OCI-LY7 (cell line): ENCODE results near the gene RBP7. TPM values are rescaled to one million over a fixed set of nuclear protein-coding genes. Genes with fewer than 3 reads are reported as not detected.

Experiments used
- Bru-seq: library from RNA; stranded (reverse); fragments of 400-500 nt; gene quantifications from one replicate; lab custom pipeline; 2021; lab: Mats Ljungman, UMichigan
- BruChase-seq, 2 experiments: library from RNA; stranded (reverse); fragments of 400-500 nt; gene quantifications; one replicate each; lab custom pipeline; 2021; lab: Mats Ljungman, UMichigan
- BruUV-seq: library from RNA; stranded (reverse); fragments of 400-500 nt; replicated peaks from 2 replicates; lab custom pipeline; 2021; lab: Mats Ljungman, UMichigan
- CTCF ChIA-PET: fragments of 300-600 bp; sonication (Branson Sonifier 250); formaldehyde crosslinking; loops from one replicate; lab custom pipeline; 2022; ENCODE audit warnings: antibody characterized with exemption; ENCODE audit not compliant: unreplicated experiment; lab: Charles Lee
- POLR2A ChIA-PET: fragments of 300-600 bp; sonication (Branson Sonifier 250); formaldehyde crosslinking; loops from one replicate; lab custom pipeline; 2022; ENCODE audit warnings: antibody characterized with exemption; lab: Charles Lee
- DNase-seq: peaks from one replicate; pipeline ENCODE4 v3.0.0-alpha.2; 2015; ENCODE audit warnings: low spot score
- H2AFZ ChIP-seq: fragments of 200-600 bp; sonication (generic), shearing (Covaris generic); 2 replicates; pipeline ENCODE4 v1.6.1; 2014; ENCODE audit warnings: mild to moderate bottlenecking, antibody characterized with exemption, low read length, moderate library complexity
- H3K27ac ChIP-seq: fragments of 200-600 bp; sonication (generic); 2 replicates; pipeline ENCODE4 v1.5.1; 2014; ENCODE audit warnings: mixed run types, low read depth, mild to moderate bottlenecking, moderate library complexity, low read length, inconsistent platforms; ENCODE audit not compliant: poor library complexity, severe bottlenecking
- H3K36me3 ChIP-seq: fragments of 200-600 bp; sonication (generic); 2 replicates; pipeline ENCODE4 v1.6.1; 2014; ENCODE audit warnings: mild to moderate bottlenecking, antibody characterized with exemption, low read length, moderate library complexity, mixed read lengths; ENCODE audit not compliant: insufficient read depth
- H3K4me1 ChIP-seq: fragments of 200-600 bp; sonication (generic); 2 replicates; pipeline ENCODE4 v1.5.1; 2014; ENCODE audit warnings: mild to moderate bottlenecking, low read length; ENCODE audit not compliant: insufficient read depth, poor library complexity, severe bottlenecking
- H3K4me2 ChIP-seq: fragments of 200-600 bp; sonication (generic); 2 replicates; pipeline ENCODE4 v1.6.1; 2014; ENCODE audit warnings: mild to moderate bottlenecking, low read length
- H3K4me3 ChIP-seq: fragments of 200-600 bp; sonication (generic); 2 replicates; pipeline ENCODE4 v1.5.1; 2014; ENCODE audit warnings: mild to moderate bottlenecking, low read depth, low read length; ENCODE audit not compliant: poor library complexity, severe bottlenecking
- H3K79me2 ChIP-seq: fragments of 200-600 bp; sonication (generic); 2 replicates; pipeline ENCODE4 v1.6.1; 2016; ENCODE audit warnings: low read depth, mild to moderate bottlenecking, low read length, moderate library complexity, mixed read lengths; ENCODE audit not compliant: insufficient read depth
- H3K9me2 ChIP-seq: fragments of 200-600 bp; sonication (generic); 2 replicates; pipeline ENCODE4 v1.6.1; 2016; ENCODE audit warnings: mild to moderate bottlenecking, low read length, mixed read lengths; ENCODE audit not compliant: insufficient read depth
- H3K9me3 ChIP-seq: fragments of 200-600 bp; sonication (generic); 2 replicates; pipeline ENCODE4 v1.6.1; 2014; ENCODE audit warnings: mild to moderate bottlenecking, mixed run types, low read length, mixed read lengths
- H4K20me1 ChIP-seq: fragments of 200-600 bp; sonication (generic); 2 replicates; pipeline ENCODE4 v1.6.1; 2014; ENCODE audit warnings: mild to moderate bottlenecking, antibody characterized with exemption, low read length, moderate library complexity, mixed read lengths; ENCODE audit not compliant: insufficient read depth
- EZH2phosphoT487 ChIP-seq: fragments of 200-600 bp; sonication (generic); IDR thresholded peaks from 2 replicates; pipeline ENCODE4 v1.6.1; 2018; ENCODE audit warnings: low read depth, borderline replicate concordance, mild to moderate bottlenecking, mixed run types, antibody characterized with exemption, low read length, moderate library complexity, mixed read lengths
- intact Hi-C: fragments of 100-400 bp; cut with micrococcal nuclease; formaldehyde crosslinking; loops from one replicate; pipeline ENCODE4 v1.10.0; 2022; ENCODE audit not compliant: unreplicated experiment
- long read RNA-seq: library from polyadenylated mRNA; stranded (forward); transcript quantifications from one replicate; pipeline ENCODE4 v2.0.0, GENCODE V29; 2022
- total RNA-seq, 2 experiments: library from RNA; depleted of rRNA in 1 of 2; stranded (reverse); fragments of >200 nt in 1 of 2; shearing (Covaris generic) in 1 of 2; gene quantifications; 2 replicates each; pipeline ENCODE4 v1.2.3, GENCODE V29; 2014 to 2022
- TF ChIP-seq, protein P1 (sequence below): fragments of 200-600 bp; sonication (generic); conservative IDR thresholded peaks from 2 replicates; pipeline ENCODE4 v1.5.1; 2014; ENCODE audit warnings: mild to moderate bottlenecking, antibody characterized with exemption, low read length, moderate library complexity, mixed read lengths

The RBP7 gene
- not detected in 2 replicates for total RNA-seq (2014; rRNA removed; shearing (Covaris generic))
- not detected in 2 replicates for total RNA-seq (2022)
- not detected for Bru-seq, nascent RNA
- BruChase-seq, experiment 1, labeled RNA remaining after a 6-hour chase, result percentile 11 among the genes with signal in this experiment
- BruChase-seq, experiment 2, labeled RNA remaining after a 2-hour chase, result percentile 11 among the genes with signal in this experiment
- long read RNA-seq, result 0 reads

DNA sequence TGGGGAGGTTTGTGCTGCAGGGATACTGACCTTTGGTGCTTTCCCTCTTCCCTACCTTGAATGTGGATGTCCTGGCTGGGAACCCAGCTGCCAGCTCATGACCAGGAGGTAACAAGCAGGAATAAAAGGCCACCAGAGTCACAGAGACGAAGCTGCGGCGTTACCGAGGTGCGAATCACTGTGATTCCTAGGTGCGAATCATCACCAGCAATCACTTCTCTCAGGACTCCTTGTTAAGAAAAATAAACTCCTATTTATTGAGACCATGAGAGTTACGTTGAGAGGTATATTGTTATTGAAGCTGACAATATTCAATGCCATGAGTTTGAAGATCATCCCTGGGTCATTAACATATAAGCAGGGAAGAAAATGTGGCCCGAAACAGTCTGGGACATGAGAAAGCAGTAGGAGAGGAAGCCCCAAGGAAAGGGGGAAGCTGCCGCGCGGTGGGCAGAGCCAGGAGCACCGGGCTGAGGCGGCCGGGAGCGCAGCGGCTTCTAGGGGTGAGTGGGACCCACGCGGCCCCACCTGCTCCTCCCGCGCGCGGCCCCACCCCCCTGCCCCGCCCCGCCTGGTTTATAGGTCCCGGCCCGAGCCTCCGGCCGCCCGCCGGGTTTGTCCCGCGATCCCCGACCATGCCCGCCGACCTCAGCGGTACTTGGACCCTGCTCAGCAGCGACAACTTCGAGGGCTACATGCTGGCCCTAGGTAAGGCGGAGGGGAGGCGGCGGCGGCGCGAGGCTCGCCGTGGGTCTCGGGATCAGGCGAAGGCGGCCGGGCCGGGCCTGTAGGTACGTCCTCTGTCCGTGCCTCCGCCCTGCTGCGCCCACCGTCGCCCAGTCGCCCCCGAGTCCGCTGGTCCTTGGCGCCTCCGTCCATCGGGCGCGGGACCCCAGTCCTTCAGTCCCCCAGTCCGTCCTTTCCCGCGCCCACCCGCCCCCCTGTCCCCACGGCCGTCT lies at the start of gene RBP7:
Gene RBP7 (plus strand): TSS at position 605 of the 959 bp plus-strand sequence. CDS start 31 bp downstream, at position 636.
- no peak within 1 kb of the TSS for H2AFZ ChIP-seq
- no peak within 1 kb of the TSS for H3K4me2 ChIP-seq
- intact Hi-C loops, result no loop called here
- POLR2A ChIA-PET, result interaction anchor here (0.6 kb wide), 2 partner anchors 24 to 57 kb away, joined by 3 to 4 read pairs; no protein-coding TSS in a partner anchor
- H3K4me3 ChIP-seq, result no peak within 1 kb of the TSS
- H3K27ac ChIP-seq, result no peak within 1 kb of the TSS
- no peaks in the 10 kb centered on the region for H4K20me1 ChIP-seq
- H3K9me3 ChIP-seq, result no peaks in the 10 kb centered on the region
- no peak for TF ChIP-seq EZH2phosphoT487
- TF ChIP-seq, protein P1, sequence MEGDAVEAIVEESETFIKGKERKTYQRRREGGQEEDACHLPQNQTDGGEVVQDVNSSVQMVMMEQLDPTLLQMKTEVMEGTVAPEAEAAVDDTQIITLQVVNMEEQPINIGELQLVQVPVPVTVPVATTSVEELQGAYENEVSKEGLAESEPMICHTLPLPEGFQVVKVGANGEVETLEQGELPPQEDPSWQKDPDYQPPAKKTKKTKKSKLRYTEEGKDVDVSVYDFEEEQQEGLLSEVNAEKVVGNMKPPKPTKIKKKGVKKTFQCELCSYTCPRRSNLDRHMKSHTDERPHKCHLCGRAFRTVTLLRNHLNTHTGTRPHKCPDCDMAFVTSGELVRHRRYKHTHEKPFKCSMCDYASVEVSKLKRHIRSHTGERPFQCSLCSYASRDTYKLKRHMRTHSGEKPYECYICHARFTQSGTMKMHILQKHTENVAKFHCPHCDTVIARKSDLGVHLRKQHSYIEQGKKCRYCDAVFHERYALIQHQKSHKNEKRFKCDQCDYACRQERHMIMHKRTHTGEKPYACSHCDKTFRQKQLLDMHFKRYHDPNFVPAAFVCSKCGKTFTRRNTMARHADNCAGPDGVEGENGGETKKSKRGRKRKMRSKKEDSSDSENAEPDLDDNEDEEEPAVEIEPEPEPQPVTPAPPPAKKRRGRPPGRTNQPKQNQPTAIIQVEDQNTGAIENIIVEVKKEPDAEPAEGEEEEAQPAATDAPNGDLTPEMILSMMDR, result no peak
- no TSS peak for BruUV-seq
- no peaks in the 10 kb centered on the region for H3K9me2 ChIP-seq
- CTCF ChIA-PET, result no interaction called here
- no peaks in the 10 kb centered on the region for H3K79me2 ChIP-seq
- H3K36me3 ChIP-seq, result no peaks in the 10 kb centered on the region
- H3K4me1 ChIP-seq, result no peaks in the 10 kb centered on the region
- no peak for DNase-seq

DNA sequence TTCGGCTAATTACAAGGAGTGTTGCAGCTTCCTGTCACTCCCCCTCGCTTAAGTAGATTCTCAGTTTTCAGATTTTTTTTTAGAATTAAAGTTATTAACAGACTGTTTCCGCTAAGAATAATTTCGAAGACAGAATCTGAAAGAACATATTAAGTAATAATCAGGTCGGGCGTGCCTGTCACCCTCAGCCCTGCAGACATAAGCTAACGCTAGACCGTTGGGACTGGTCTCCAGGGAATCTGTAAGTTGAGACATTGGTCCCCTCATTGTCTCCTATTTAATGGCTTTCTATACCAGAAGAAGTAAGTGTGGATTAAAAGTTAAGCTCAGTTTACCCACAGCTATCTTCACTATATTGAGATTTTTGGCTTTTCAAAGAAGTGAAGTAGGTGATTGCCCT lies 39.3 kb upstream of the RBP7 start:
- H3K4me1 ChIP-seq, result peaks cover 15% of the 10 kb centered on the region
- H3K4me3 ChIP-seq, result no peak overlapping the region
- no peaks in the 10 kb centered on the region for H3K9me2 ChIP-seq
- no peaks in the 10 kb centered on the region for H4K20me1 ChIP-seq
- TF ChIP-seq, protein P1, result no peak
- TF ChIP-seq EZH2phosphoT487, result no peak
- no peak overlapping the region for H3K27ac ChIP-seq
- no peak overlapping the region for H2AFZ ChIP-seq
- no TSS peak for BruUV-seq
- ChIA-PET CTCF (no interaction called here), POLR2A (interaction anchor here (0.6 kb wide), 1 partner anchor 14 kb away, joined by 3 read pairs; the partner anchor contains the start of genes LZIC and NMNAT1)
- no peaks in the 10 kb centered on the region for H3K9me3 ChIP-seq
- no peak for DNase-seq
- H3K4me2 ChIP-seq, result no peak overlapping the region
- no peaks in the 10 kb centered on the region for H3K36me3 ChIP-seq
- H3K79me2 ChIP-seq, result no peaks in the 10 kb centered on the region
- intact Hi-C loops, result no loop called here
